ENCODE results near the gene SLC16A10.
"Not testable (repeated sequence)": the region's sequence is repeated elsewhere in the genome, so short reads cannot be mapped to it uniquely, and the experiment has no call there.

Gene SLC16A10

GRCh38 chr6:111190637-111191036 lies 103.3 kb downstream of the SLC16A10 start:
- no peak for TF ChIP-seq CTCF (IDR thresholded peaks at IDR 0.05; ENCODE audit: insufficient read depth, missing control alignments)
- DNase-seq (ENCODE audit: insufficient read length, low spot score) = no peak
- FAIRE-seq = no peak

GRCh38 chr6:111191136-111191535 lies 103.8 kb downstream of the SLC16A10 start:
- not testable (repeated sequence) for DNase-seq (ENCODE audit: insufficient read length, low spot score); FAIRE-seq

GRCh38 chr6:111192911-111193555 lies 105.7 kb downstream of the SLC16A10 start:
- TF ChIP-seq CTCF (IDR thresholded peaks at IDR 0.05; ENCODE audit: insufficient read depth, missing control alignments) = no peak
- DNase-seq (ENCODE audit: insufficient read length, low spot score) = no peak
- FAIRE-seq = no peak

- no peak for TF ChIP-seq CTCF (IDR thresholded peaks at IDR 0.05; ENCODE audit: insufficient read depth, missing control alignments)
- FAIRE-seq (no peak), DNase-seq (ENCODE audit: insufficient read length, low spot score) (no peak)
Observed at GRCh38 chr6:111195656-111196055, 108.4 kb downstream of the SLC16A10 start.

- DNase-seq (ENCODE audit: insufficient read length, low spot score) (no peak), FAIRE-seq (no peak)
- no peak for TF ChIP-seq CTCF (IDR thresholded peaks at IDR 0.05; ENCODE audit: insufficient read depth, missing control alignments)
Observed at GRCh38 chr6:111198841-111199240, 111.5 kb downstream of the SLC16A10 start.

GRCh38 chr6:111199935-111200334 lies 112.6 kb downstream of the SLC16A10 start:
- no peak for DNase-seq (ENCODE audit: insufficient read length, low spot score)
- TF ChIP-seq CTCF (IDR thresholded peaks at IDR 0.05; ENCODE audit: insufficient read depth, missing control alignments) = no peak
- no peak for FAIRE-seq

GRCh38 chr6:111200350-111201243 lies 113.3 kb downstream of the SLC16A10 start:
- FAIRE-seq (no peak), DNase-seq (ENCODE audit: insufficient read length, low spot score) (no peak)
- no peak for TF ChIP-seq CTCF (IDR thresholded peaks at IDR 0.05; ENCODE audit: insufficient read depth, missing control alignments)

Data from D721Med (cell line).